Jurkat, Clone E6-1 (cell line): Measurements from ENCODE around the gene STRN3.
"Not testable (repeated sequence)": the region's sequence is repeated elsewhere in the genome, so short reads cannot be mapped to it uniquely, and the experiment has no call there.

Experiments
- DNase-seq: peaks from one replicate; pipeline ENCODE4 v3.0.0-alpha.2; 2011; ENCODE audit warnings: low read depth, low spot score
- H3K4me3 ChIP-seq: 2 replicates; pipeline ENCODE4 v1.5.1; 2011; ENCODE audit warnings: mild to moderate bottlenecking, low read length, control low read depth, moderate library complexity

Gene STRN3

DNA sequence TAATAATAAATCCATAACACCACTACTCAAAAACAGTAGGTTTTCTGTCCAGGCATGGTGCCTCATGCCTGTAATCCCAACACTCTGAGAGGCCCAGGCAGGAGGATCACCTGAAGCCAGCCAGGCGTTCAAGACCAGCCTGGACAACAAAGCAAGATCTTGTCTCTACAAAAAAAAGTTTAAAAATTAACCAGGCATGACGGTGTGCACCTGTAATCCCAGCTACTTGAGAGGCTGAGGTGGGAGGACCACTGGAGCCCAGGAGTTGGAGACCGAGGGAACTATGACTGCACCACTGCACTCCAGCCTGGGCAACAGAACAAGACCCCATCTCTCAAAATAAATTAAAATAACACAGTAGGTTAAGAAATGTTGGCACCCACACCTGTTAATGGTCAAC lies 45.2 kb downstream of the STRN3 start:
- no peak for DNase-seq
- no peak overlapping the region for H3K4me3 ChIP-seq

DNA sequence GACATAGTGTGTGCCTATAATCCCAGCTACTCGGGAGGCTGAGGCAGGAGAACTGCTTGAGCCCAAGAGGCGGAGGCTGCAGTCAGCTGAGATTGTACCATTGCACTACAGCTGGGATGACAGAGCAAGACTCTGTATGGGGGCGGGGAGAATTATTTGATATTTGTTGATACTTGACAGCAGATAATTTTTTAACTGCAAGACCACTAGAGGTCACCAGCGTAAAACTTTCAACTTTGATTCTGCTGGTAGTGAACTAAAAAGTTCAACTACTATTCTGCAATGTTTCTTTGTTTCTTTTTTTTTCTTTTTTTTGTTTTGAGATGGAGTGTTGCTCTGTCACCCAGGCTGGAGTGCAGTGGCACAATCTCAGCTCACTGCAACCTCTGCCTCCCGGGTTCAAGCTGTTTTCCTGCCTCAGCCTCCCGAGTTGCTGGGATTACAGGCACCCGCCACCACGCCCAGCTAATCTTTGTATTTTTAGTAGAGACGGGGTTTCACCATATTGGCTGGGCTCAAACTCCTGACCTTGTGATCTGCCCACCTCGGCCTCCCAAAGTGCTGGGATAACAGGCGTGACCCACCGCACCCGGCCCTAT lies 46.0 kb downstream of the STRN3 start:
- H3K4me3 ChIP-seq, result not testable (repeated sequence)
- DNase-seq, result peak; percentile 57

DNA sequence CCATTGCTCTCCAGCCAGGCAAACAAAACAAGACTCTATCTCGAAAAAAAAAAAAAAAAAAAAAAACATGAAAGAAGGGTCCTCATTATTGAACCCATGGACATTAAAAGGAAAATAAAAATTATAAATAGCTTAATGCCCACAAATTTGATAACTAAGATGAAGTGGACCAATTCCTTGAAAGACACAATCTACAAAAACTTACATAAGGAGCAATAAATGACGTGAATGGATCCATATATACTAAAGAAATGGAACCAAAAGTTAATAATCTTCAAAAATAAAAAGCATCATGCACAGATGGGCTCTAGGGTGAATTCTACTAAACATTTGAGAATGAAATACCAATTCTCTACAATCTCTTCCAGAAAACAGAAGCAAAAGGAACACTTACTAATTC lies 48.4 kb downstream of the STRN3 start:
- H3K4me3 ChIP-seq, result no peak overlapping the region

DNA sequence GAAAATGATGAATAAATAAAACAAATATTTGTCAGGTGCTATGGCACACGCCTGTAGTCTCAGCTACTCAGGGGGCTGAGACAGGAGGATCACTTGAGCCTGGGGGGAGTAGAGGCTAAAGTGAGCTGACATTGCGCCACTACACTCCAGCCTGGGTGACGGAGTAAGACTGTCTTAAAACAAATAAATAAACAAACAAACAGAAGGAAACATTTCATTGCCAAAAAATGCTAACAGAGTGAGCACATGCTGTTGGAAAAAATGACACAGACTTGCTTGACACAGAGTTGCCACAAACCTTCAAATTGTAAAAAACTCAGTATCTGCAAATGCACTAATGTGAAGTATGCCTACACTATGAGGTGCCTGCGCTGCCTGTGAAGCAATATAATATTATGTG lies 51.6 kb downstream of the STRN3 start:
- no peak overlapping the region for H3K4me3 ChIP-seq
- no peak for DNase-seq

More for the DNA sequence above, 48.4 kb downstream of the STRN3 start:
- no peak for DNase-seq

DNA sequence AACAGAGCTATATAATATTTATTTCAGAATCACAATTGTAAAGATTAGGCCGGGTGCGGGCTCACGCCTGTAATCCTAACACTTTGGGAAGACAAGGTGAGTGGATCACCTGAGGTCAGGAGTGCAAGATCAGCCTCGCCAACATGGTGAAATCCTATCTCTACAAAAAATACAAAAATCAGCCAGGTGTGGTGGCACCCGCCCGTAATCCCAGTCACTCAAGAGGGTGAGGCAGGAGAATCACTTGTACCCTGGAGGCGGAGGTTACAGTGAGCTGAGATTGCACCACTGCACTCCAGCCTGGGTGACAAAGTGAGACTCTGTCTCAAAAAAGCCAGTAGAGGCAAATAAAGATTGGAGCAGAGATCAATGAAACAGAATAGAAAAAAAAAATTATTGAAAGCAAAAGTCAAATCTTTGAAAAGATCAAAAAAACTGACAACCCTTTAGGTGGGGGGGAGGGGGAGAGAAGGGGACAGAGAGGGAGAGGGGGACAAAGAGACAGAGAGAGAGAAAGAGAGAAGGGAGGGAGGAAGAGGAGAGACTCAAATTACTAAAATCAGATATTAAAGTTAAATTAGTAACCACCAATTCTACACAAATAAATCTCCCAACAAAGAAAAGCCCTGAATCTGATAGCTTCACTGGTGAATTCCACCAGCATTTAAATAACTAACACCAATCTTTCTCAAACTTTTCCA lies 53.1 kb downstream of the STRN3 start:
- no peak for DNase-seq
- H3K4me3 ChIP-seq, result no peak overlapping the region

DNA sequence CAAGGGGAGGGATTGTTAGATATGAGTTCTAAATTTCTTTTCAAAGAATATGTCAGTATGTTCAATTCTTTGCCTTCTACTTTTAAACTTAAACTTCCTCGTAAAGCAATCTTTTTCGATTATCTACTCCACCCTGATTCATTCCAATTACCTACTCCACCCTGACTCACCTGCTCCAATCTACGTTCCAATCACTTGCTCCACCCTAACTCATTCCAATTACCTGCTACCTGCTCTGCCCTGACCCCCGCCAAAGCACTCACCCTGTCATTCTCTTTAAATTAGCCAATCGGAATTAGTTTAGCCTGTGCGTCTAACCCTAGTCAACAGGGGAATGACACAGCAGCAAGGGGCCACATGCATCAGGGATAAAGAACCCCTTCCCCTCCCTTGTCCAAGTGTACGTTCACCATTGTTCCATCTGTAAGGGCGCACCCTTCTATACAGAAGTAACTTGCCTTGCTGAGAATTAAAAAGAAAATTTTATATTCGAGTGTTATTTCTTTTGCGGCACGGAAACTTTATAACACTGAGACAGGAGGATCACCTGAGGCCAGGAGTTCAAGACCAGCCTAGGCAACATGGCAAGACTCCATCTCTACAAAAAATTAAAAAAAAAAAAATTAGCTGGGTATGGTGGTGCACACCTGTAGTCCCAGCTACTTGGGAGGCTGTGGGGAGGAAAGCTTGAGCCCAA lies 54.0 kb downstream of the STRN3 start:
- DNase-seq, H3K4me3 ChIP-seq: not testable (repeated sequence)

DNA sequence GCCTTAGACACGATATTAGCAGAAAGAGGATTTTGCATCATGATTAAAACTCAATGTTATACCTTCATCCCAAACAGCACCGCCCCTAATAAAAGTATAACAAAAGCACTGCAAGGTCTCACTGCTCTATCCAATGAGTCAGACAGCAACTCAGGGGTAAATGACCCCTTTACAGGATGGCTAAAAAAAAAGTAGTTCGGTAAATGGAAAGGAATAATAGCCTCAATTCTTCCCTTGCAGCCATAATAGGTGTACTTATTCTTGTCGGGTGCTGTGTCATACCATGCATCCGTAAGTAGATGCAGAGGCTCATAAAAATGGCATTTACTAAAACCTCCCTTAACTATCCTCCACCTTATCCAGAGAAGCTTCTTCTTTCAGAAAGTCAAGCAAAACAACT lies 54.6 kb downstream of the STRN3 start:
- H3K4me3 ChIP-seq, result no peak overlapping the region
- no peak for DNase-seq

DNA sequence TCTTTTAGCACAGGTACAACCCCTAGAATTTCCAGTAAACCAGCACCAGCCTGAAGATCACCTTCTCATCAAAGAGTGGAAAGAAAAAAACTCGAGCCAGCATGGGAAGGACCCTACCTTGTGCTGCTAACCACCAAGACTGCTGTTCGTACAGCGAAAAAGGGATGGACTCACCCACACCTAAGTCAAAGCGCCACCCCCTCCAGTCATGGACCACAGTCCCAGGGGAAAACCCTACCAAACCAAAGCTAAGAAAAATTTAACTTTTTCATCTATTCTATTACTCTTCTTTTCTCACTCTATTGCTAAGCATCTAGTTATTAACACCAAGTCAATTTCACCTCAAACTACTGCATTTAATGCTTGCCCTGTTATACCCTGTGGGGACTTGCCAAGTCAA lies 56.4 kb downstream of the STRN3 start:
- H3K4me3 ChIP-seq, DNase-seq: not testable (repeated sequence)

DNA sequence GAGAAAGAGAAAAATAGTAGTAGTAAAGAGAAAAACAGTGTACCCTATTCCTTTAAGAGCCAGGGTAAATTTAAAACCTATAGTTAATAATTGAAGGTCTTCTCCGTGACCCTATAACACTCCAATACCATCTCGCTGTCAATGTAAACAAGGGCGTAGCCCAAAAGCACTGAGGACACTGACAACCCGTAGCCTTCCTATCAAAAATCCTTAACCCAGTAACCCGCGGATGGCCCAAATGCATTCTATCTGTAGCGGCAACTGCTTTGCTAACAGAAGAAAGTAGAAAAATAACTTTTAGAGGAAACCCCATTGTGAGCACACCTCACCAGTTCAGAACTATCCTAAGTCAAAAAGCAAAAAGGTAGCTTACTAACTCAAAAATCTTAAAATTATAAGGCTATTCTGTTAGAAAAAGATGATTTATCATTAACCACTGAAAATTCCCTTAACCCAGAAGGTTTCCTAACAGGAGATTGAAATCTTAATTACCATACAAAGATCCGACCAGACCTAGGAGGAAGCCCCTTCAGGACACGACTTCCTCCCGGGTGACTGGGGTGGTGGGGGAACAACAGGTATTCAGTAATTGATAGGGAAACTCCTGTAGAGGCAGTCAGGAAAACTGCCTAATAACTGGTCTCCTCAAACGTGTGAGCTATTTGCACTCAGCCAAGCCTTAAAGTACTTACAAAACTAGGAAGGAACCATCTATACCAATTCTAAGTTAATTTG lies 58.6 kb downstream of the STRN3 start:
- H3K4me3 ChIP-seq, DNase-seq: not testable (repeated sequence)

DNA sequence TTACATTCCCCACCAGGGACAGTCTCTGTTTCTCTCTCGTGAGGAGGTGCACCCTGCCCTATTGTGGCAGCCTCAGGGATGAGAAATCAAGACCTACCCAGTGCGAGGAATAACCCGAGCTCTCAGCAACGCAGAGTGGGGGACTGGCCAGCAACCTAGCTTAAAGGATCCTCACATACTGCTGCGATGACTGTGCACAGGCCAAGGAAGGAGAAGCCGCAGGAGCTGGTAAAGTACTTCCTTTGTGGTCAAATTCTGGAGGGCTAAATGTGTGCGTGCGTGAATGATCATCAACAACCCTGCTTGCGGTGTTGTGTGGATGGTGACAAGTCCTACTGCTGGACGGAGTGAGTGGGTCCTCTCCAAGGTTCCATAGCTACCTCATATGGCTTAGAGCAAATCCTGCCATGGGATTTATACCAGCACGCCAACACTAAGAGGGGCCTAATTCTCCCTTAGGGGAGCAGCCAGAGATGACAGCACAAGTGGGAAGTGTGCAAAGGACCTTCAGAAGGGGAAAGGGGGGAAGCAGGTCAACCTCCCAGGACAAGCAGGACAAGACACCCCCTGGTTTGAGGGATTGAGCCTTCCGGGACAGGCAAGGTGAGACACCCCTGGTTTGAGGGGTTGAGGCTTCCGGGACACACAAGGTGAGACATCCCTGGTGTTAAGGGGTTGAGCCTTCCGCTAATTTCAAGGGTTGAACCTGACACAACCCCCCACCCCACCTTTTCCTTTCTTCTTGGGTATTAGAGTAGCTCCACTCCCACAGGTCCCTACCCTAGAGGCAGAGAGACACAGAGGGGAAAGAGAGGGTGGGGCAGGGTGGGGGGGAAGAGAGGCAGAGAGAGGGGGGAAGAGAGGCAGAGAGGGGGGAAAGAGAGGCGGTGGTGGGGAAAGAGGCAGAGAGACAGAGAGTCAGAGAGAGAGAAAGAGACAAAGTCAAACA lies 59.5 kb downstream of the STRN3 start:
- no peak overlapping the region for H3K4me3 ChIP-seq
- peak; percentile 20 for DNase-seq

DNA sequence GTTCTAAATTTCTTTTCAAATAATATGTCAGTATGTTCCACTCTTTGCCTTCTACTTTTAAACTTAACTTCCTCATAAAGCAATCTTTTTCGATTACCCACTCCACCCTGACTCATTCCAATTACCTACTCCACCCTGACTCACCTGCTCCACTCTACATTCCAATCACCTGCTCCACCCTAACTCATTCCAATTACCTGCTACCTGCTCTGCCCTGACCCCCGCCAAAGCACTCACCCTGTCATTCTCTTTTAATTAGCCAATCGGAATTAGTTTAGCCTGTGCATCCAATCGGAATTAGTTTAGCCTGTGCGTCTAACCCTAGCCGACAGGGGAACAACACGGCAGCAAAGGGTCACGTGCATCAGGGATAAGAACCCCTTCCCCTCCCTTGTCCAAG lies 60.3 kb downstream of the STRN3 start:
- not testable (repeated sequence) for H3K4me3 ChIP-seq, DNase-seq

DNA sequence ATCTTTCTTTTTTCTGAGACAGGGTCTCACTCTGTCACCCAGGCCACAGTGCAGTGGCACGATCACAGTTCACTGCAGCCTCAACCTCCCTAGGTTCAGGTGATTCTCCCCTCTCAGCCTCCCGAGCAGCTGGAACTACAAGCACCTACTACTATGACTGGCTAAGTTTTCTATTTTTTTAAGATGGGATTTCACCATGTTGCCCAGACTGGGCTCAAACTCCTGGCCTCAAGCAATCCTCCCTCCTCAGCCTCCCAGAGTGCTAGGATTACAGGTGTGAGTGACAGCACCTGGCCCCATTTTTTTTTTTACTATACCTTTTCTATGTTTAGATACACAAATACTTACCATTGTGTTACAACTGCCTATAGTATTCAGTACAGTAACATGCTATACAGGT lies 63.6 kb downstream of the STRN3 start:
- DNase-seq, H3K4me3 ChIP-seq: not testable (repeated sequence)

DNA sequence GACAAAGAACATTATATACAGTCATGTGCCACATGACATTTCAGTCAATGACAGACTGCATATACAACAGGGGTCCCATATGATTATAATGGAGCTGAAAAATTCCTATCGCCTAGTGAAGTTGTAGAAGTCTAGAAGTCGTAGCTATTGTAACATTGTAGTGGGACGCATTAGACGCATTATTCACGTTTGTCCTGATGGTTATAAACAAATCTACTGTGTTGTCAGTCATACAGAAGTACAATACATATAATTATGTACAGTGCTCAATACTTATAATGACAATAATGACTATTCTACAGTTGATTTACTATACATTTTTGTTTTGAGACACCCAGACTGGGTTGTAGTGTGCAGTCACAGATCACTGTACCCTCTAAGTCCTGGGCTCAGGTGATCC lies 64.8 kb downstream of the STRN3 start:
- no peak overlapping the region for H3K4me3 ChIP-seq
- no peak for DNase-seq

DNA sequence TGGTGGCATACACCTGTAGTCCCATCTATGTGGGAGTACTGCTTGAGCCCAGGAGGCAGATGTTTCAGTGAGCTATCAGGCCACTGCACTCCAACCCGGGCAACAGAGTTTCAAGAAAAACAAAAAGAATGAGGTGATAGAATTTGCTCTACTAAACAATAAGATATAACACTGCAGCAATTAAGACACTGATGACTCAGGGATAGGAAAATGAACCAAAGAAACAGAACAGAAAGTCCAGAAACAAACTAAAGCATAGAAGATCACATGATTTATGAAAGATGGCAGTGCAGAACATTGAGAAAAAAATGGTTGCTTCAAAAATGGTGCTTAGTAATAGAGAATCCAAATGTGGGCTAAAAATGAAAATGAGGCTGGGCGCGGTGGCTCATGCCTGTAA lies 66.0 kb downstream of the STRN3 start:
- no peak for DNase-seq
- H3K4me3 ChIP-seq, result no peak overlapping the region

DNA sequence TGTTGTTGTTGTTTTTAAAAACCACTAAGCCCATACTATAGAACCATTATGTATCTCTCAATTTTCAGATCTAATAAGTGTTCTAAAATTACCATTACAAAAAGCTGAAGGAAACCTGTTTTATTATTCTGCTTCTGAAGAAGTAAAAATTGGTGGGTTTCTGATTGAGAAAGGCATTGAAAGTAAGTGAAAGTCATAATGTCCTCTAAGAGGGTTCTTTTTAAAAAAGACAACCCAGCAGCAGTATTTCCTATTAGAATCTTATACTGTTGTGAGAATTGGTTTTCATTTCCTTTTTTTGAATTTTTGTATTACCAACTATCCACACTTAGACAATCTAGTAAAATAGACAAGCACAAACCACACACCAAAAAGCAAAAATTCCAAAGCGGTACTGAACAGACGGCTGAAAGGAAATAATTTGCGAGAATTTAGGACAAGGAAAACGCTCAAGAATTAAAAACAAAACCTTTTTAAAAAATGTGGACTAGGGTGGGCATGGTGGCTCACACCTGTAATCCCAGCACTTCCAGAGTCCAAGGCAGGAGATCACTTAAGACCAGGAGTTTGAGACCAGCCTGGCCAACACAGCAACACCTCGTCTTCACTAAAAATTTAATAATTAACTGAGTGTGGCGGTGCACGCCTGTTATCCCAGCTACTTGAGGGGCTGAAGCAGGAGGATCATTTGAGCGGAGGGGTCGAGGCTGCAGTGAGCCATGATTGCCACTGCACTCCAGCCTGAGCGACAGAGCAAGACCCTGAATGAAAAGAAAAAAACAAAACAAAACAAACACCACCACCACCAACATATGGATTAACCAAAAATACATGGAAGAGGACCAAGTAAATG lies 67.4 kb downstream of the STRN3 start:
- no peak overlapping the region for H3K4me3 ChIP-seq
- no peak for DNase-seq

DNA sequence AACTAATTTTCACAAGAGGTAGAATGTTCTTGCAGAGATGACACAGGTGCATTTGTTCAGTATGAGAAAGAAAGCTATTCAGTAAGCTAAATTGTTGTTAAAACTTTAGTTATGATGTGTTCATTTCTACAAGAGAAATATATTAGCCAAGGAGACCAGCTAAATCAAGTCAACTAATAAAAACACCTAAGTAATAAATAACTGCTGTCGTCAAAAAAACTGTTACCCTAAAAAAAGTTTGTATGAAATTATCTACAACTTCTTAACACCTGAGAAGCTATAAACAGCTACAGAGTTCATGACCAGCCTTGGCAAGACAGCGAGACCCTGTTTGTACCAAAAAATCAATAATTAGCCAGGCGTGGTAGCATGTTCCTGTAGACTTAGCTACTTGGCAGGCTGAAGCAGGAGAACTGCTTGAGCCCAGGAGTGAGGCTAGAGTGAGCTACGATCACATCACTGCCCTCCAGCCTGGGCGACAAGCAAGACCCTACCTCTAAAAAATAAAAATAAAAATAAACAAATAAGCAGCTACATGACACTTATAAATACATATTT lies 68.3 kb downstream of the STRN3 start:
- no peak for DNase-seq
- no peak overlapping the region for H3K4me3 ChIP-seq

DNA sequence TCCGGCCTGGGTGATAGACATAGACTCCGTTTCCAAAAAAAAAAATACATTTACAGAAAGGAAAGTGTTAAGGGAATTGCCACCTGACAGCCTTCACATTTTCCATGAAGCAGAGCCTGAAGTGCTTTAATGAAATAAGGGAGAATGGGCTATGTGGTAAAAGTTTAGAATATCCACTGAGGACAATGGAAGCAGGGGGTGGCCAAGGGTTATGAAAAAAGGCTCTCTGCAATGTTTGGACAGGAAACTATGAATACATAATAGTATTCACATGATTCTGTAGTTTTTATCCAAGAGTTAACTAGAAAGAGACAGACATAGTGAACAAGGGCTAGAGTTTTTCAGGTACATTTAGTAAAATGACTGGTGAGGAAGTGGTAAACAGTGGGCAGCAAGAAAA lies 76.5 kb downstream of the STRN3 start:
- no peak for DNase-seq
- H3K4me3 ChIP-seq, result no peak overlapping the region

DNA sequence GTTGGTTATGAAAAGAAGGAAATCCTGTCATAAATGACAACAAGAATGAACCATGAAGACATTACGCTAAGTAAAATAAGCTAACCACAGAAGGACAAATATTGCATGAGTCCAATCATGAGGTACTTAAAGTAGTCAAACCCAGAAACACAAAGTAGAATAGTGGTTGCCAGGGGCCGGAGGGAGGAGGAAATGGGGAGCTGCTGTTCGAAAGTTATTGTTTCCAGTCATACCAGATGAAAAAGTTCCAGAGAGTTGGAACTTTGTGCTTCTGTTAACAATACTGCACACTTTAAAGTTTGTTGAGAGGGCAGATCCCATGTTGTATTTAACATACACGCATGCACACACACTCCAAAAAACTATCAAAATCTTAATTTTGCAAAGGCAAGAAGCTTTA lies 82.5 kb downstream of the STRN3 start:
- DNase-seq, result no peak

More for the DNA sequence above, 82.5 kb downstream of the STRN3 start:
- H3K4me3 ChIP-seq, result no peak overlapping the region
